Panc1 (cell line): ENCODE results near the gene MITF.

Source experiments
- TF ChIP-seq, protein P1 (sequence below), 2 experiments: IDR thresholded peaks; 2 replicates each; pipeline ENCODE4 v1.6.1; 2011 to 2012; ENCODE audit warnings: low read depth in 2 of 2, control low read depth in 1 of 2, low read length in 1 of 2, mild to moderate bottlenecking in 1 of 2, moderate library complexity in 1 of 2; ENCODE audit not compliant: insufficient read depth in 1 of 2
- TF ChIP-seq, protein P2 (sequence below): fragments of 450-650 bp; IDR thresholded peaks from 2 replicates; pipeline ENCODE4 v1.5.1; 2017; ENCODE audit warnings: mild to moderate bottlenecking

DNA sequence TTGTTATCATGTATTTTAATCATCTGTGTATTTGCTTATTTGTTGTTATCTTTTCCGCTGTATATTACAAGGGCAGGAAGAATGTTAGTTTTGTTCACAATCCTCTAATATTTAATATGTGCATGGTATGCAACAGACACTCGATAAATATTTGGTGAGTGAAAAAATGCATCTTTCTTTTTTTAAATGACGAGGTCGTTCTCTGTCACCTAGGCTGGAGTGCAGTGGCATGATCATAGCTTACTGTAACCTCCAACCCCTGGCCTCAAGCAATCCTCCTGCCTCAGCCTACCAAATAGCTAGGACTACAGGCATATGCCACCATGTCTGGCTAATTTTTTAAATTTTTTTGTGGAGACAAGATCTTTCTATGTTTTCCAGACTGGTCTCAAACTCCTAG, 66.2 kb downstream of the MITF start:
- TF ChIP-seq, protein P1, sequence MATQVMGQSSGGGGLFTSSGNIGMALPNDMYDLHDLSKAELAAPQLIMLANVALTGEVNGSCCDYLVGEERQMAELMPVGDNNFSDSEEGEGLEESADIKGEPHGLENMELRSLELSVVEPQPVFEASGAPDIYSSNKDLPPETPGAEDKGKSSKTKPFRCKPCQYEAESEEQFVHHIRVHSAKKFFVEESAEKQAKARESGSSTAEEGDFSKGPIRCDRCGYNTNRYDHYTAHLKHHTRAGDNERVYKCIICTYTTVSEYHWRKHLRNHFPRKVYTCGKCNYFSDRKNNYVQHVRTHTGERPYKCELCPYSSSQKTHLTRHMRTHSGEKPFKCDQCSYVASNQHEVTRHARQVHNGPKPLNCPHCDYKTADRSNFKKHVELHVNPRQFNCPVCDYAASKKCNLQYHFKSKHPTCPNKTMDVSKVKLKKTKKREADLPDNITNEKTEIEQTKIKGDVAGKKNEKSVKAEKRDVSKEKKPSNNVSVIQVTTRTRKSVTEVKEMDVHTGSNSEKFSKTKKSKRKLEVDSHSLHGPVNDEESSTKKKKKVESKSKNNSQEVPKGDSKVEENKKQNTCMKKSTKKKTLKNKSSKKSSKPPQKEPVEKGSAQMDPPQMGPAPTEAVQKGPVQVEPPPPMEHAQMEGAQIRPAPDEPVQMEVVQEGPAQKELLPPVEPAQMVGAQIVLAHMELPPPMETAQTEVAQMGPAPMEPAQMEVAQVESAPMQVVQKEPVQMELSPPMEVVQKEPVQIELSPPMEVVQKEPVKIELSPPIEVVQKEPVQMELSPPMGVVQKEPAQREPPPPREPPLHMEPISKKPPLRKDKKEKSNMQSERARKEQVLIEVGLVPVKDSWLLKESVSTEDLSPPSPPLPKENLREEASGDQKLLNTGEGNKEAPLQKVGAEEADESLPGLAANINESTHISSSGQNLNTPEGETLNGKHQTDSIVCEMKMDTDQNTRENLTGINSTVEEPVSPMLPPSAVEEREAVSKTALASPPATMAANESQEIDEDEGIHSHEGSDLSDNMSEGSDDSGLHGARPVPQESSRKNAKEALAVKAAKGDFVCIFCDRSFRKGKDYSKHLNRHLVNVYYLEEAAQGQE (IDR thresholded peaks at IDR 0.05; ENCODE audit: insufficient read depth in 1 of 2, low read depth in 2 of 2, low read length in 1 of 2), result no peak
- TF ChIP-seq, protein P2, sequence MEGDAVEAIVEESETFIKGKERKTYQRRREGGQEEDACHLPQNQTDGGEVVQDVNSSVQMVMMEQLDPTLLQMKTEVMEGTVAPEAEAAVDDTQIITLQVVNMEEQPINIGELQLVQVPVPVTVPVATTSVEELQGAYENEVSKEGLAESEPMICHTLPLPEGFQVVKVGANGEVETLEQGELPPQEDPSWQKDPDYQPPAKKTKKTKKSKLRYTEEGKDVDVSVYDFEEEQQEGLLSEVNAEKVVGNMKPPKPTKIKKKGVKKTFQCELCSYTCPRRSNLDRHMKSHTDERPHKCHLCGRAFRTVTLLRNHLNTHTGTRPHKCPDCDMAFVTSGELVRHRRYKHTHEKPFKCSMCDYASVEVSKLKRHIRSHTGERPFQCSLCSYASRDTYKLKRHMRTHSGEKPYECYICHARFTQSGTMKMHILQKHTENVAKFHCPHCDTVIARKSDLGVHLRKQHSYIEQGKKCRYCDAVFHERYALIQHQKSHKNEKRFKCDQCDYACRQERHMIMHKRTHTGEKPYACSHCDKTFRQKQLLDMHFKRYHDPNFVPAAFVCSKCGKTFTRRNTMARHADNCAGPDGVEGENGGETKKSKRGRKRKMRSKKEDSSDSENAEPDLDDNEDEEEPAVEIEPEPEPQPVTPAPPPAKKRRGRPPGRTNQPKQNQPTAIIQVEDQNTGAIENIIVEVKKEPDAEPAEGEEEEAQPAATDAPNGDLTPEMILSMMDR, result no peak
